Muscle layer of duodenum (tissue), 2 donors: ENCODE measurements around the gene ZNF836.
"Not testable (repeated sequence)": the region's sequence is repeated elsewhere in the genome, so short reads cannot be mapped to it uniquely, and the experiment has no call there.

ENCODE experiments used
- H3K27ac ChIP-seq: one replicate; pipeline ENCODE4 v1.7.0; 2013; ENCODE audit warnings: mild to moderate bottlenecking, low read length
- H3K27me3 ChIP-seq: one replicate; pipeline ENCODE4 v1.7.0; 2013; ENCODE audit warnings: low read depth, mild to moderate bottlenecking, control low read depth, low read length
- H3K36me3 ChIP-seq, 2 donors: one replicate each; pipeline ENCODE4 v1.7.0; 2013; ENCODE audit warnings: low read length in 2 of 2, control low read depth in 1 of 2, mild to moderate bottlenecking in 1 of 2; ENCODE audit not compliant: insufficient read depth in 2 of 2, control insufficient read depth in 1 of 2
- H3K4me1 ChIP-seq, 2 donors: one replicate each; pipeline ENCODE4 v1.7.0; 2013; ENCODE audit warnings: low read length in 2 of 2, mild to moderate bottlenecking in 2 of 2, control low read depth in 1 of 2, moderate library complexity in 1 of 2; ENCODE audit not compliant: insufficient read depth in 2 of 2, control insufficient read depth in 1 of 2
- H3K4me3 ChIP-seq, 2 donors: one replicate each; pipeline ENCODE4 v1.7.0; 2013; ENCODE audit warnings: low read length in 2 of 2, low read depth in 1 of 2, mild to moderate bottlenecking in 1 of 2
- H3K9me3 ChIP-seq, 2 donors: one replicate each; pipeline ENCODE4 v1.7.0; 2013; ENCODE audit warnings: low read length in 2 of 2, control low read depth in 1 of 2, mild to moderate bottlenecking in 1 of 2; ENCODE audit not compliant: control insufficient read depth in 1 of 2
- donor health status: healthy.

The ZNF836 gene

DNA sequence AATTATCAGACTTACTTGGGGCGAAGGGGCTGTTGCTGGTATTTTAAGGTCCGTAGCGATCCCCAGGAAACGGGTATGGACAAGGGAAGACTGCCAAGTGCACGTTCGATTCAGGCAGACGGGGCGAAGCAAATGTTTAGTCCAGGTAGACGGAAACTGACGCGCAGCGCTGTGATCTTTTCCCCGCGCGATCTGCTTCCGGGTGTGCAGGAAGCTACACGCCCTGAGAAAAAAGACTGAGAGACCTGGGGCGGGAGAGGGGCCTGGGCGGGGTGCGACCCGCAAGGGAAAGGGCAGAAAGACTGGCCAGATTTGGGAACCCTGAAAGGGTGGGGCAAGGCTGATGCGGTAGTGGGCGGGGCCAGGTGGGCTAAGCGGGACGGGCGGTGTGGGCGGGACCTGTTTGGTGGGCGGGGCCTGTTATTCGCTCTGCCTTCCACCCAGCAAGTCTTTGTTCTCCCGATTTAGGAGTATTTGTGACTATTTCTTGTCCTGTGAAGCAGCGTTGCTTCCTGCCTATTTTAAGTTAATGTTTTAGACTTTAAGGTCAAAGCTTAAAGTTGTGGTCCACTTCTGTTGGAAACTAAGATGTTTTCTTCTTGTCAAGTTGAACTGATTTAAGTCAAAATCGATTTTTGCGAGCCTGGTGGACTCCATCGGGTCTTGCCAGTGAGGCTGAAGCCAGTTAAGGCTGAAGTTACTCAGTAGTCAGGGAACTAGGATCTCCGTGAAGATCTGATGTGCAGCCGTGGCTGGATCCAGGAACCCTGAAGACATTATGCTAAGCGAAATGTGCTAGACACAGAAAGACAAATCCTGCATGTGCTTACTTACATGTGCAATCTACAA is at the start of gene ZNF836:
Gene ZNF836, minus strand, starts transcription at position 301 of the 849 bp plus-strand sequence. CDS start 3,549 bp downstream, outside the sequence.
- peak within 1 kb of the TSS; percentile 93 for H3K27ac ChIP-seq
- H3K9me3 ChIP-seq: no peaks in the 10 kb centered on the region
- H3K4me3 ChIP-seq: peak within 1 kb of the TSS; percentile 94 to 99
- no peaks in the 10 kb centered on the region for H3K27me3 ChIP-seq
- H3K36me3 ChIP-seq: peaks cover 9 to 11% of the 10 kb centered on the region in 2 donors
- peaks cover 0 to 12% of the 10 kb centered on the region in 2 donors for H3K4me1 ChIP-seq

DNA sequence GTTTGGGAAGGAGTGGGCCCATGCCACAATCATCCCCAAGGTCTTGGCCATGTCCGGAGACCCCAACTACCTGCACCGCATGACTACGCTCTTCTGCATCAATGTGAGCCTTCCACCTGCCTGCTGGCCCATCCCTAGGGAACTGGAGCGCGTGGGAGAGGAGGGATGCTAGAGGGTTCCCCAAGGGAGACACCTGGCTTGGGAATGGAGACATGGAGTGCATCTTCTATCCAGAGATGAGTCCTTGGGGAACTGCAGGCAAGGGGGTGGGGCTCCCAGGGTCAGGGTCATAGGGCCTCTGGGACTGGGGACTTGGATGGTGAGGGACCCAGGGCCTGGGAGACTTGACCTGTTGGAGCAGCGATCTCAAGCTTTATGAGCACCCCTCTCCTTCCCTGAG is 49.6 kb upstream of the ZNF836 start:
- no peaks in the 10 kb centered on the region for H3K9me3 ChIP-seq
- no peak overlapping the region for H3K27ac ChIP-seq
- H3K4me1 ChIP-seq: no peaks in the 10 kb centered on the region
- no peak overlapping the region for H3K4me3 ChIP-seq
- no peaks in the 10 kb centered on the region for H3K27me3 ChIP-seq
- peaks cover 86 to 98% of the 10 kb centered on the region in 2 donors for H3K36me3 ChIP-seq

DNA sequence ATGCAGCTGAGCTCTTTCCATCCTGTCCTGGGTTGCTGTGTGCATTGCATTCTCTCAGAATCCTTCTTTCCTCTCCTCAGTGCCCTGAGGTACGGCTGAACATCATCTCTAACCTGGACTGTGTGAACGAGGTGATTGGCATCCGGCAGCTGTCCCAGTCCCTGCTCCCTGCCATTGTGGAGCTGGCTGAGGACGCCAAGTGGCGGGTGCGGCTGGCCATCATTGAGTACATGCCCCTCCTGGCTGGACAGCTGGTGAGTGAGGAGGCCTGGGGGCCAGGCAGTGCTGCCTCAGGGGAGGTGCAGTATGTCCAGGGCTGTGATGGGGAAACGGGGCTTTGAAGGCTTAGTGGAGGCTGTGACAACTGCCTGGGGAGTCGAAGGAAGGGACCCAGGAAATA is 48.2 kb upstream of the ZNF836 start:
- H3K4me3 ChIP-seq: no peak overlapping the region
- peaks cover 89 to 98% of the 10 kb centered on the region in 2 donors for H3K36me3 ChIP-seq
- no peaks in the 10 kb centered on the region for H3K27me3 ChIP-seq
- H3K27ac ChIP-seq: no peak overlapping the region
- no peaks in the 10 kb centered on the region for H3K9me3 ChIP-seq
- no peaks in the 10 kb centered on the region for H3K4me1 ChIP-seq

DNA sequence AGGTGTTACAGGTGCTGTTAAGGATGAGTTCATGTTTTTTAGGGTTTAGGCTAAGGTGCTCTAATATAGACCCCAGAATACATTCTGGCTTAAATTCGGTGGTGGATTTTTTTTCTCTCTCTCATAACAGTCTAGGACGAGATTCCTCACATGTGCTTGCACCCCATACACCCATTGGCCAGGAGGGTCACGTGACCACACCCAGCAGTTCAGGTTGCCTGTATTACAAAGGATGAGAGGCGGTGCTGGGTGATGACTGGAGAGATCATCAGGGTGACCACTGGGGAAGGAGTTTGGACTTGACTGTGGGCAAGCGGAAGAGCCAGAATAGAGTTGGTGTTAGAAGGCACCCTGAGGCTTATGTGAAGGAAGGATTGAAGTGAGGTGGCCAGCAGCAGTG is 46.2 kb upstream of the ZNF836 start:
- H3K4me1 ChIP-seq: no peaks in the 10 kb centered on the region
- H3K27me3 ChIP-seq: no peaks in the 10 kb centered on the region
- no peak overlapping the region for H3K27ac ChIP-seq
- peaks cover 85 to 98% of the 10 kb centered on the region in 2 donors for H3K36me3 ChIP-seq
- H3K4me3 ChIP-seq: no peak overlapping the region
- H3K9me3 ChIP-seq: no peaks in the 10 kb centered on the region

DNA sequence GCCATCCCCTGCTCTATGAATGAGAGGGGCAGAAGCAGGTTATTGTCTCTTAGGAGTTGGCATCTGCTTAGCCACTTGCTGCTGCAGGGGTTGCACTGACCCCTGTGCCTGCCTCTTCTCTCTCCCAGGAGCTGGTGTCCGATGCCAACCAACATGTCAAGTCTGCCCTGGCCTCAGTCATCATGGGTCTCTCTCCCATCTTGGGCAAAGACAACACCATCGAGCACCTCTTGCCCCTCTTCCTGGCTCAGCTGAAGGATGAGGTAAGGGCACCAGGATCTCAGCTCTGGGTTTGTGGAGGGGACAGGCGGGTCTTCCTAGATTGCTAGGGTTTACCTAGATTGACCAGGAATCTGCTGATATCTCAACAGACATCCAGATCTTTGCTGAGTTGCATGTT is 45.0 kb upstream of the ZNF836 start:
- Histone ChIP-seq H3K9me3 (no peaks in the 10 kb centered on the region), H3K4me1 (no peaks in the 10 kb centered on the region), H3K4me3 (no peak overlapping the region), H3K27me3 (no peaks in the 10 kb centered on the region), H3K27ac (no peak overlapping the region), H3K36me3 (peaks cover 85 to 98% of the 10 kb centered on the region in 2 donors)

DNA sequence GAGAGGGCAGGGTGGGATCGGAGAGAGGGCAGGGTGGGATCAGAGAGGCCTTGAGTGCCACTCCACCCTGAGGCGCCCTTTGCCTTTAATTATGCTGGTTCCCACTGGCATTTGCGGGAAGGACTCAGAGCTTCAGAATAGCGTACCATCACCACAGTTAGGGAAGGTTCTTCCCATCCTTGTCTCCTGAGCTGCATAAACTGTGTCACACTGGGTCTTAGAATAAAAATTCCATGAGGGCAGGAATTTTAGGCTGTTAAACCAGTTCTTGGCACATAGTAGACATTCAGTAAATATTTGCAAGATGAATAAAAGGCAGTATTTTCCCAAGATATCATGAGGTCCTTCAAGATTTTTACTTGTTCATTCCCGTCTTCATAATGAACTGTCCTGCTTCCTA is 42.8 kb upstream of the ZNF836 start:
- H3K27me3 ChIP-seq: no peaks in the 10 kb centered on the region
- H3K36me3 ChIP-seq: peaks cover 76 to 94% of the 10 kb centered on the region in 2 donors
- H3K4me3 ChIP-seq: no peak overlapping the region
- no peaks in the 10 kb centered on the region for H3K9me3 ChIP-seq
- no peaks in the 10 kb centered on the region for H3K4me1 ChIP-seq
- no peak overlapping the region for H3K27ac ChIP-seq

DNA sequence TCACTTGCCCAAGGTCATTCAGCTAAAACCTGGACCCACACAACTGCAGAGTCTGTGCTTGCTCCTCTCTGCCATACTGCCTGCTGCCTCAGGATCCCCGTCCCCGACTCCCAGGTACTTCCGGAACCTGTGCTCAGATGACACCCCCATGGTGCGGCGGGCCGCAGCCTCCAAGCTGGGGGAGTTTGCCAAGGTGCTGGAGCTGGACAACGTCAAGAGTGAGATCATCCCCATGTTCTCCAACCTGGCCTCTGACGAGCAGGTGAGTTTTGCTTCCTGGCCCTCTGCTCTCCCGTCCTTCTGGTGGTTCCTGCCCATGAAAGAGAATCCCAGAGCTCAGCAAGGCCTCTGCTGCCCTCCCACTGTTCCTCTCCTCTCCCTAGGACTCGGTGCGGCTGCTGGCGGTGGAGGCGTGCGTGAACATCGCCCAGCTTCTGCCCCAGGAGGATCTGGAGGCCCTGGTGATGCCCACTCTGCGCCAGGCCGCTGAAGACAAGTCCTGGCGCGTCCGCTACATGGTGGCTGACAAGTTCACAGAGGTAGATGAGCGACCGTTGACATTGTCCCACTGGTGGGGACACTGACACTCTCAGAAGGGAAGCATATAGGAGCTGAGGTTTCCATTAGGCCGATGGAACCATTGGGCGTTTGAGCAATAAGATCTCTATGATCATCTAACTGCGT is 41.3 kb upstream of the ZNF836 start:
- no peaks in the 10 kb centered on the region for H3K9me3 ChIP-seq
- H3K27ac ChIP-seq: no peak overlapping the region
- no peaks in the 10 kb centered on the region for H3K27me3 ChIP-seq
- no peak overlapping the region for H3K4me3 ChIP-seq
- peaks cover 68 to 89% of the 10 kb centered on the region in 2 donors for H3K36me3 ChIP-seq
- H3K4me1 ChIP-seq: no peaks in the 10 kb centered on the region

DNA sequence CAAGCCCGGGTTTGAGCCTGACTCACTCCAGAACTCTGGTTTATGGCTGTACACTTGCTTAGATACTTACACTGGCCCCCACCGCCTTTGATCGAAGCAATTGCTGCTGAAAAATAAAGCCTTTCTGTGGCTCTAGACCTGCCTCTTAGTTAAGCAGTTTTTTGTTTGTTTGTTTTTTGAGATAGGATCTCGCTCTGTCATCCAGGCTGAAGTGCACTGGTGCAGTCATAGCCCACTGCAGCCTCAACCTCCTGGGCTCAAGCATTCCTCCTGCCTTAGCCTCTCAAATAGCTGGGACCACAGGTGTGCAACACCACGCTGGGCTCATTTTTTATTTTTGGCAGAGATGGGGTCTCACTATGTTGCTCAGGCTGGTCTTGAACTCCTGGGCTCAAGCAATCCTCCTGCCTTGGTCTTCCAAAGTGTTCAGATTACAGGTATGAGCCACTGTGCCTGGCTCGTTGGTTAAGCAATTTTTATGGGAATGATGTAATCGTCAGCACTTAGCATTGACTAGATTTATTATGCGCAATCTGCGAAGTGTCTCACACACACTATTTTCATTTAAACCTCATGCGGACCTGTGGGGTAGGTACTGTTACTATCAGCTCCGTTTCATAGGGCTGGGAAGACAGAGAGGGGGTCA is 40.6 kb upstream of the ZNF836 start:
- no peak overlapping the region for H3K27ac ChIP-seq
- H3K27me3 ChIP-seq: no peaks in the 10 kb centered on the region
- no peaks in the 10 kb centered on the region for H3K9me3 ChIP-seq
- no peak overlapping the region for H3K4me3 ChIP-seq
- H3K36me3 ChIP-seq: peaks cover 69 to 89% of the 10 kb centered on the region in 2 donors
- H3K4me1 ChIP-seq: no peaks in the 10 kb centered on the region

DNA sequence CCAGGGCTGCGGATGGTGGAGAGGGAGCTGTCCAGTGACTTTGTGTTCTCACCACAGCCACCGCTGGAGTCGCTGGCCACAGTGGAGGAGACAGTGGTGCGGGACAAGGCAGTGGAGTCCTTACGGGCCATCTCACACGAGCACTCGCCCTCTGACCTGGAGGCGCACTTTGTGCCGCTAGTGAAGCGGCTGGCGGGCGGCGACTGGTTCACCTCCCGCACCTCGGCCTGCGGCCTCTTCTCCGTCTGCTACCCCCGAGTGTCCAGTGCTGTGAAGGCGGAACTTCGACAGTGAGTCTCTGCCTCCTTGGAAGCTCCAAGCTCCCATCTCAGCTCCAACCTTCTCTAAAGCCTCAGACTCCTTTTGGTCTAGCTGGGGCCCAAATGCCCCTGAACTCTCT is 39.8 kb upstream of the ZNF836 start:
- H3K36me3 ChIP-seq: peaks cover 72 to 90% of the 10 kb centered on the region in 2 donors

DNA sequence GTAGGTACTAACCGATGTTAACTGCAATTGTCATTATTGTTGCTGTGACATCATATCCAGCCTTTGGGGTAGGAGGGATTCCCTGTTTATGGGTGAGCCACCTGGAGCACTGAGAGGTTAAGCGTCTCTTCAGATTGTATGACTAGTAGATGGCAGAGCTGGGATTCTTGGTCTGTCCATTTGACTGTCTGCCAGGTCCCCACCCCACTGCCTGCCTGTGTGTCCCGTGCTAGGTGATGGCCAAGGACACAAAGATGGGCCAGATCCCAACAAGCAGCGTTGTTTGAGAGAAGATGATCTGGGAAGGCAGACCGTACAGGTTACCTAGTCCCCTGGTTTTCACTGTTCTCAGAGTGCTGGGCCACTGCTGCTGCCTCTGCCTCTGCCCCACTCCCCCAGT is 35.1 kb upstream of the ZNF836 start:
- Histone ChIP-seq H3K9me3 (no peaks in the 10 kb centered on the region), H3K27ac (no peak overlapping the region), H3K4me3 (no peak overlapping the region), H3K36me3 (peaks cover 74 to 87% of the 10 kb centered on the region in 2 donors), H3K27me3 (no peaks in the 10 kb centered on the region), H3K4me1 (peaks cover 0 to 3% of the 10 kb centered on the region in 2 donors)

More for the DNA sequence above, 39.8 kb upstream of the ZNF836 start:
- Histone ChIP-seq H3K4me3 (no peak overlapping the region), H3K27me3 (no peaks in the 10 kb centered on the region), H3K4me1 (no peaks in the 10 kb centered on the region), H3K27ac (no peak overlapping the region), H3K9me3 (no peaks in the 10 kb centered on the region)

DNA sequence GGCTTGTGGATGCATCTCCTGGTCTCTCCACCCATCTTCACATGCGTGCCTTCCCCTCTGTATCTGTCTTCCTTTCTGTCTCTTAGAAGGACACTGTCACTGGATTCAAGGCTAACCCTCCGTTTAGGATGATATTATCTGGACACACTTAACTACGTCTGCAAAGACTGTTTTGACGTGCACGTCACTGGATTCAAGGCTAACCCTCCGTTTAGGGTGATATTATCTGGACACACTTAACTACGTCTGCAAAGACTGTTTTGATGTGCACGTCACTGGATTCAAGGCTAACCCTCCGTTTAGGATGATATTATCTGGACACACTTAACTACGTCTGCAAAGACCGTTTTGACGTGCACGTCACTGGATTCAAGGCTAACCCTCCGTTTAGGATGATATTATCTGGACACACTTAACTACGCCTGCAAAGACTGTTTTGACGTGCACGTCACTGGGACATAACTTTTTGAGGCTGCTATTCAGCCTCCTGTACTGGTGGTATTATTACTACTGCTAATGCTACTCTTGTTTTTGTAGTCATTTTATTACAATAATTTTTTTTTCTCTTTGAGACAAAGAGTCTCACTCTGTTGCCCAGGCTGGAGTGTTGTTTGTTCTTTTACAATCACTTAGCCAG is 29.5 kb upstream of the ZNF836 start:
- peaks cover 57 to 59% of the 10 kb centered on the region in 2 donors for H3K36me3 ChIP-seq
- not testable (repeated sequence) for H3K27me3 ChIP-seq, H3K9me3 ChIP-seq, H3K4me3 ChIP-seq
- H3K27ac ChIP-seq: peak overlapping the region; percentile 21
- peaks cover 6 to 45% of the 10 kb centered on the region in 2 donors for H3K4me1 ChIP-seq
